ENCODE results near the gene FADS1. TPM values are rescaled to one million over a fixed set of nuclear protein-coding genes. Genes with fewer than 3 reads are reported as not detected.

FADS1 gene
- total and polyA plus RNA-seq, 2 of the 8 experiments (the other 6 are each of a cell fraction or from before 2014, with no cell fraction given) = 115 to 141 TPM

- Histone ChIP-seq H3K79me1 (ENCODE audit: low read depth, low read length) (peaks cover 14% of the 10 kb centered on the region; the same call in 1 of the 2 replicates), H3K9ac (replicated peaks in 1 of 4; ENCODE audit: extremely low read depth in 1 of 4, low read depth in 3 of 4, low read length in 3 of 4) (no peak overlapping the region), H3K18ac (ENCODE audit: extremely low read depth, low read length) (no peak overlapping the region), H2BK5ac (ENCODE audit: low read depth, low read length) (no peak overlapping the region), H2BK120ac (replicated peaks; ENCODE audit: low read depth, low read length) (no peak overlapping the region), H3K27ac (ENCODE audit: low read depth, low read length) (no peak overlapping the region), H2BK12ac (ENCODE audit: low read depth, low read length) (no peak overlapping the region), H3K4me1 (replicated peaks in 1 of 4; ENCODE audit: control insufficient read depth in 3 of 4, insufficient read depth in 4 of 4, low read length in 3 of 4) (peaks cover 5 to 9% (median 8%) of the 10 kb centered on the region in 4 experiments), H2BK15ac (ENCODE audit: low read length) (no peak overlapping the region), H3K27me3 (replicated peaks in 1 of 4; ENCODE audit: control insufficient read depth in 3 of 4, extremely low read depth in 1 of 4, insufficient read depth in 3 of 4, low read length in 3 of 4) (no peaks in the 10 kb centered on the region; a peak in 1 of 7 replicates), H4K91ac (replicated peaks; ENCODE audit: insufficient read length, low read length) (no peak overlapping the region), H3K56ac (replicated peaks; ENCODE audit: insufficient read length, low read depth, low read length) (no peak overlapping the region), H3K79me2 (ENCODE audit: control insufficient read depth in 1 of 2, insufficient read depth in 2 of 2, low read length in 2 of 2) (peaks cover 0 to 37% of the 10 kb centered on the region in 2 experiments; a peak in 2 of 4 replicates), H2AK5ac (ENCODE audit: low read depth, low read length) (no peak overlapping the region), H4K8ac (ENCODE audit: extremely low read depth, insufficient read depth, low read length) (0 out of 2 replicates have a peak overlapping the region, but pooled peaks have one; percentile 11), H2BK20ac (ENCODE audit: low read length) (no peak overlapping the region), H3K14ac (ENCODE audit: insufficient read length) (no peak overlapping the region), H4K5ac (ENCODE audit: insufficient read length, low read depth, low read length) (no peak overlapping the region), H3K4me3 (ENCODE audit: extremely low read depth in 1 of 4, insufficient read depth in 2 of 4, low read depth in 3 of 4, low read length in 4 of 4) (no peak overlapping the region), H3K36me3 (ENCODE audit: control insufficient read depth in 2 of 4, insufficient read depth in 4 of 4, low read length in 3 of 4) (peaks cover 32 to 66% (median 54%) of the 10 kb centered on the region in 4 experiments), H3K9me3 (ENCODE audit: insufficient read depth in 2 of 2, low read depth in 1 of 2, low read length in 1 of 2) (no peaks in the 10 kb centered on the region), H3K4ac (replicated peaks; ENCODE audit: insufficient read length, low read depth, low read length) (no peak overlapping the region), H3K4me2 (ENCODE audit: insufficient read depth in 1 of 2, low read depth in 2 of 2, low read length in 2 of 2) (no peak overlapping the region), H2AFZ (ENCODE audit: low read length) (no peak overlapping the region), H3K23me2 (ENCODE audit: low read depth, low read length) (no peaks in the 10 kb centered on the region), H4K20me1 (replicated peaks in 1 of 2; ENCODE audit: control insufficient read depth in 1 of 2, insufficient read depth in 2 of 2, low read length in 2 of 2) (peaks cover 11 to 23% of the 10 kb centered on the region in 2 experiments), H3K23ac (ENCODE audit: insufficient read length) (no peak overlapping the region)
- ChIA-PET POLR2A (ENCODE audit: partially characterized antibody) (interaction anchor here (1.0 to 2.7 kb wide), 4 partner anchors 9 to 46 kb away, joined by 3 to 9 read pairs (median 5); partner anchors contain the start of genes FEN1 and TMEM258), CTCF (ENCODE audit: partially characterized antibody) (interaction anchor here (0.7 to 1.1 kb wide), 2 partner anchors 38 to 524 kb away, joined by 3 read pairs; no protein-coding TSS in a partner anchor)
- no peak for DNase-seq (ENCODE audit: low read depth in 1 of 2, low spot score in 2 of 2)
- 92% methylated on average over 10 of the region's 10 CpGs; no CpG with 5 or more reads in 1 of the 2 experiments for WGBS, 2 experiments (ENCODE audit: extremely low coverage in 1 of 2, insufficient coverage in 1 of 2, insufficient read length in 1 of 2, insufficient replicate concordance in 2 of 2, low coverage in 1 of 2, low lambda C conversion rate in 2 of 2, missing lambda C conversion rate in 1 of 2)
- FAIRE-seq = no peak
- no peak for TF ChIP-seq RXRA (IDR thresholded peaks at IDR 0.05; ENCODE audit: insufficient read depth, low read depth, low read length)
- no peak for TF ChIP-seq BRCA1 (IDR thresholded peaks at IDR 0.05; ENCODE audit: low read depth, low read length)
- no peak for TF ChIP-seq KDM5A (IDR thresholded peaks at IDR 0.05; ENCODE audit: low read length)
- TF ChIP-seq SUZ12 (IDR thresholded peaks at IDR 0.05; ENCODE audit: low read length) = no peak
- no peak for TF ChIP-seq NRF1 (IDR thresholded peaks at IDR 0.05; ENCODE audit: low read depth, low read length)
These were observed 22.1 kb upstream of the FADS1 start for GRCh38 chr11:61838921-61839320.
